GM19372 (cell line): ENCODE data around the gene NLRP14.
A peak's percentile ranks its signal among the peaks of the same experiment; 100 is the strongest.

Experiments used
- ATAC-seq: cut with Tn5 transposase; IDR thresholded peaks from one replicate; pipeline ENCODE4 v1.9.1; 2021; ENCODE audit warnings: mild to moderate bottlenecking, low read depth, moderate library complexity; ENCODE audit not compliant: unreplicated experiment

Gene NLRP14

GRCh38 chr11:7020183-7020917, at the start of gene NLRP14, which contains the start of gene ZNF214:
Gene NLRP14 (plus strand): TSS chr11:7020479. CDS start chr11:7038587, 18,108 bp downstream.
Gene ZNF214 (minus strand): TSS chr11:7020346. CDS start chr11:7002835, 17,511 bp downstream.
- peak; percentile 54 for ATAC-seq

- ATAC-seq, result no peak
Observed at GRCh38 chr11:6979365-6979764, 40.9 kb upstream of the NLRP14 start.

- no peak for ATAC-seq
Observed at GRCh38 chr11:6986487-6986886, 33.8 kb upstream of the NLRP14 start.

- ATAC-seq, result no peak
Observed at GRCh38 chr11:6988506-6988905, 31.8 kb upstream of the NLRP14 start.

GRCh38 chr11:6991227-6991626, 29.1 kb upstream of the NLRP14 start:
- no peak for ATAC-seq

- no peak for ATAC-seq
Observed at GRCh38 chr11:6992026-6992425, 28.3 kb upstream of the NLRP14 start.

GRCh38 chr11:6992457-6993417, 27.5 kb upstream of the NLRP14 start:
- no peak for ATAC-seq

GRCh38 chr11:6995703-6996102, 24.6 kb upstream of the NLRP14 start:
- no peak for ATAC-seq

GRCh38 chr11:7004482-7004881, 15.8 kb upstream of the NLRP14 start:
- peak; percentile 64 for ATAC-seq

GRCh38 chr11:7014118-7014517, 6.2 kb upstream of the NLRP14 start:
- ATAC-seq, result no peak

- ATAC-seq, result no peak
Observed at GRCh38 chr11:7016011-7016410, 4.3 kb upstream of the NLRP14 start.

GRCh38 chr11:7019500-7020182, 638 bp upstream of the NLRP14 start:
- ATAC-seq, result peak; percentile 35

GRCh38 chr11:7021318-7021717, 1.0 kb downstream of the NLRP14 start:
- ATAC-seq, result no peak

- no peak for ATAC-seq
Observed at GRCh38 chr11:7028141-7028540, 7.9 kb downstream of the NLRP14 start.

GRCh38 chr11:7030836-7031235, 10.6 kb downstream of the NLRP14 start:
- no peak for ATAC-seq

- no peak for ATAC-seq
Observed at GRCh38 chr11:7031471-7031871, 11.2 kb downstream of the NLRP14 start.

GRCh38 chr11:7032692-7033091, 12.4 kb downstream of the NLRP14 start:
- ATAC-seq, result no peak

GRCh38 chr11:7034019-7034418, 13.7 kb downstream of the NLRP14 start:
- ATAC-seq, result no peak

- ATAC-seq, result no peak
Observed at GRCh38 chr11:7046474-7047175, 26.3 kb downstream of the NLRP14 start.

- no peak for ATAC-seq
Observed at GRCh38 chr11:7050191-7050590, 29.9 kb downstream of the NLRP14 start.
